Subcutaneous adipose tissue (tissue), 4 donors: ENCODE results near the gene IQCN. TPM values are rescaled to one million over a fixed set of nuclear protein-coding genes. Genes with fewer than 3 reads are reported as not detected.

ENCODE experiments used
- total RNA-seq, 4 donors: library from RNA; depleted of rRNA; stranded (reverse); fragments of >200 nt; gene quantifications; one replicate each; pipeline ENCODE4 v1.1.0, GENCODE V29; 2016
- TF ChIP-seq, protein P1 (sequence below): fragments of 450-650 bp; IDR thresholded peaks from one replicate; pipeline ENCODE4 v1.5.1; 2016; ENCODE audit warnings: low read depth, mild to moderate bottlenecking, control low read depth, antibody characterized with exemption, moderate library complexity

Gene IQCN
- total RNA-seq, 4 donors from 2014 or later = 1.3 to 7.9 (median 3.0) TPM

DNA sequence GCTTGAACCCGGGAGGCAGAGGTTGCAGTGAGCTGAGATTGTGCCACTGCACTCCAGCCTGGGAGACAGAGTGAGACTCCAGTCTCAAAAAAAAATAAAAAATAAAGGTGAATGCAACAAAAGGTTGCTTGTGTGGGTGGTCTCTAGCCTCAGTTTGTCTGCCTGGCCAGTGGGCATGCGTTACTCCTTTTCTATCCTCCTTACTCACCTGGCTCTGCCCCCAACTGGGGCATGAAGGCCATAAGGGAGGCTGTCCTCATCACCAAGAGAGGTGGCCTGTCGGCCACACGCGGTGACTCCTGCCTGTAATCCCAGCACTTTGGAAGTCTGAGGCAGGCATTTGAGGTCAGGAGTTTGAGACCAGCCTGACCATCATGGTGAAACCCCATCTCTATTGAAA is 9.1 kb upstream of the IQCN start:
- TF ChIP-seq, protein P1, sequence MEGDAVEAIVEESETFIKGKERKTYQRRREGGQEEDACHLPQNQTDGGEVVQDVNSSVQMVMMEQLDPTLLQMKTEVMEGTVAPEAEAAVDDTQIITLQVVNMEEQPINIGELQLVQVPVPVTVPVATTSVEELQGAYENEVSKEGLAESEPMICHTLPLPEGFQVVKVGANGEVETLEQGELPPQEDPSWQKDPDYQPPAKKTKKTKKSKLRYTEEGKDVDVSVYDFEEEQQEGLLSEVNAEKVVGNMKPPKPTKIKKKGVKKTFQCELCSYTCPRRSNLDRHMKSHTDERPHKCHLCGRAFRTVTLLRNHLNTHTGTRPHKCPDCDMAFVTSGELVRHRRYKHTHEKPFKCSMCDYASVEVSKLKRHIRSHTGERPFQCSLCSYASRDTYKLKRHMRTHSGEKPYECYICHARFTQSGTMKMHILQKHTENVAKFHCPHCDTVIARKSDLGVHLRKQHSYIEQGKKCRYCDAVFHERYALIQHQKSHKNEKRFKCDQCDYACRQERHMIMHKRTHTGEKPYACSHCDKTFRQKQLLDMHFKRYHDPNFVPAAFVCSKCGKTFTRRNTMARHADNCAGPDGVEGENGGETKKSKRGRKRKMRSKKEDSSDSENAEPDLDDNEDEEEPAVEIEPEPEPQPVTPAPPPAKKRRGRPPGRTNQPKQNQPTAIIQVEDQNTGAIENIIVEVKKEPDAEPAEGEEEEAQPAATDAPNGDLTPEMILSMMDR = no peak

DNA sequence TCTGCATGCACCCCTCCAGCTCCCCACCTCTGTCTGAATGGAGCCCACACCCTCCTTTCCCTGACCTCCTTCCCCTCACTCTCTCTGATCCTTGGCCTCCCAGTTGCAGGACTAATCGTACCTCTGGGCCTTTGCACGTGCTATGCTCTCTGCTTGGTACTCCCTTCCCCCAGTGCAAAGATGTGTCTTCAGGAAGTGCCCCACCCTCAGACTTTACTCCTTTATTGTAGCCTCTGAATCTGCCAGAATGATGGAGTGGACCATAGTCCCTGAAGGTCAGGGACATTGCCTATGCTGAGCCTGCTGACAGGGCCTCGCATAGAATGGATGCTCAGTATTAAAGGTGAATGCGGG is 8.5 kb upstream of the IQCN start:
- TF ChIP-seq, protein P1 = no peak

GRCh38 chr19:18282021-18282787 is 8.0 kb upstream of the IQCN start:
- TF ChIP-seq, protein P1 = no peak

- TF ChIP-seq, protein P1 = no peak
Observed at GRCh38 chr19:18281082-18282020, 7.1 kb upstream of the IQCN start, which contains the start of gene JUND. JUND (minus strand) TSS chr19:18281622; CDS start chr19:18281484, 138 bp downstream.

DNA sequence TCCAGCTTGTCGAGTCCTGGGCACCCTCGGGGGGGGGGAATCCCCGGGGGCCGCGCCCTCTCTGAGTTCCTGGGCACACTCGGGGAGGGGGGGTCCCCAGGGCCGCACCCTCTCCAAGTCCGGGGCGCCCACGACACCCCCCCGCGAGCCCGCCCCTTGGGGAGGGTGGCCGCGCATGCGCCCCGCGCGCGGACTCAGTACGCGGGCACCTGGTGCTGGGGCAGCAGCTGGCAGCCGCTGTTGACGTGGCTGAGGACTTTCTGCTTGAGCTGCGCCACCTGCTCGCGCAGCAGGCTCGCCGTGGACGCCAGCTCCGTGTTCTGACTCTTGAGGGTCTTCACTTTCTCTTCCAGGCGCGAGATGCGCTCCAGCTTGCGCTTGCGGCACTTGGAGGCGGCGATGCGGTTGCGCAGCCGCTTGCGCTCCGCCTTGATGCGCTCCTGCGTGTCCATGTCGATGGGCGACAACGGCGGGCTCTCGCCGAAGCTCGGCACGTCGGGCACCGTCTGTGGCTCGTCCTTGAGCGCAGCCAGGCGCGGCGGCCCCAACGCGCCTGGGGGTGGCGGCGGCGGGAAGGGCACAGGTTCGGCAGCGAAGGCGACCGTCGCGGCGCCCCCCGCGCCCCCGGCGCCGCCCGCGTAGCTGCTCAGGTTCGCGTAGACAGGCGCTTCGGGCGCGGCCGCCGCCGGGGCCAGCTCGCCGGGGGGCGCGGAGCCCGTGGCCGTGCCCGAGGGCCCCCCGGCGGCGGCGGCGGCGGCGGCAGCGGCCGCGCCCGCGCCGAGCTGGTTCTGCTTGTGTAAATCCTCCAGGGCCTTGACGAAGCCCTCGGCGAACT is 6.2 kb upstream of the IQCN start:
- TF ChIP-seq, protein P1 = no peak

DNA sequence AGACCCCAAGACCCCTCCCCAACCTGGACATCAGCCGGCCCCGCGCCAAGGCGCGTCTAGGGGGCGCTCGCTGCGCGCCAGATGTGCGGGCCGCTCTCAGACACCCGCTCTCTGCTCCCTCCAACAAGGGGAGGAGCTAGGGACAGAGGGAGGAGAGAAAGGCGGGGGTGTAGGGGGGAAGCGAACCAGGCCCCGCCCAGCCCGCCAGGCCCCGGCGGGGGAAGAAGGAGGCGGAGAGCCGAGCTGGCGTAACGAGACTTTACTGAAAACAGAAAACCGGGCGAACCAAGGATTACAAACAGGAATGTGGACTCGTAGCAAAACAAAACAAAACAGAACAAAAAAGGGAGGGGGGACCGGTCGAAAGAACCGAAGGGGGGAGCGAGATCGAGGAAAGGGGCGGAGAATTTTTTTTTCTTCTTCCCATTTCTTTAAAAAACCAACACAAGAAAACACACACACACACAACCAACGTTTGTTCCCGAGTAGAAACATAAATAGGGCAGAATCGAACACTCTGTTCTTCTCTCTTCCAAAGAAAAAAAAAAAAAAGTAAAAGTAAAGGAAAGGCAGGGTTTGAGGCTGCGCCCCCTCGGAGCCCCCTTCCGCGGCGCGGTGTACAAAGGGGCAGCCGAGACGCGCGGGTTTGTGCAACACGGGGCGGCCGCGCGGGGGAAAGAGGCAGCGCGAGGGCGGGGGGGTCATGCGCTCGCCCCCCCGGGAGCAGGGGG is 5.4 kb upstream of the IQCN start:
- TF ChIP-seq, protein P1 = no peak
